Activated CD4-positive, CD25-positive, alpha-beta regulatory T cell treated with anti-CD3 and anti-CD28 coated beads, Interleukin-2, amount 50 U/mL, for 72 hours (primary cell): ENCODE data around the gene TARS3.

Experiments used
- DNase-seq: peaks from one replicate; pipeline ENCODE4 v3.0.0; 2021

The TARS3 gene

DNA sequence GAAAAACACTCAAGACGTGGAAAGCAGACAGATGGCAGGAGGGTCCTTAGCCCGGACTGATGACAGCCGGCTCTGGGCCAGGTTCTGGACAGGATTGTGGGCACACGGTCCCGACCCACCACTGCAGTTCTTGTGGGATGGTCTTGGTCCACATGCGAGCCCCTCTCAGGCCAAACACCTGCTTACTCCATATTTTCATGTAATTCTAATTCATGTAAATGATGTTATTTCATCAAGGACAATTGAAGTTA lies 104.7 kb downstream of the TARS3 start:
- DNase-seq: no peak

DNA sequence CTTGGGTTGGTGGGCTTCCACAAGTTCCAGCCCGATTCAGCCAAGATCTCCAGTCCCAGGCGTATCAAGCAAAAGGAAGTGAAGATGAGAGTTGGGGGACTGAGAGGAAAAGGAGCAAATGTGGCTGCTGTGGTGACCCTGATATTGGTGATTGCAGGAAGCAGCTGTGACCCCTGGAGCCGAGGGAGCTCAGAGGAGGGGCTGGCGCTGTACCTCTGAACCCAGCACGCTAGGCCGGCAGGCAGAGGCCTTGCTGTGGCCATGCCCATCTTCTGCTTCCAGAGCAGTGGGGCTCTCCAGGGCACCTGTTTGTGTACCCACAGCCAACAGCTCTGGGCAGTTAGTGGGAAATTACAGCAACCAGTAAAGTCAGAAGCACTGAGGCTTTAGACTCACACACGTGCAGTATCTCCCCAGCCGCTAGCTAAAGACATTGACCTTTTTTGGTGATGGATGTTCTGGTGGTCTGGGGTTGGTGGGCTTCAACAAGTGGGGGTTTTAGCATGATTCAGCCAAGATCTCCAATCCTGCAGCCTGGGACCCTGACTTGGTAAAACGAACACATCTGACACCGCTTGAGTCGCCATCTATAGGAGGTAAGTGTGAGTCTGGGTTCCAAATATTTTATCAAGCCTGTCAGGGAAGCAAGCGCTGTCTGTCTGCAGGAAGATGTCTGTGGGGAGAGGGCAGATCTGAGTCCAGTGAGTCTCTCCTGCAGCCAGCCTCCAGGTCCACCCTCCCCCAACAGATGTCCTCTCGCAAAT lies 105.2 kb downstream of the TARS3 start:
- DNase-seq: no peak

DNA sequence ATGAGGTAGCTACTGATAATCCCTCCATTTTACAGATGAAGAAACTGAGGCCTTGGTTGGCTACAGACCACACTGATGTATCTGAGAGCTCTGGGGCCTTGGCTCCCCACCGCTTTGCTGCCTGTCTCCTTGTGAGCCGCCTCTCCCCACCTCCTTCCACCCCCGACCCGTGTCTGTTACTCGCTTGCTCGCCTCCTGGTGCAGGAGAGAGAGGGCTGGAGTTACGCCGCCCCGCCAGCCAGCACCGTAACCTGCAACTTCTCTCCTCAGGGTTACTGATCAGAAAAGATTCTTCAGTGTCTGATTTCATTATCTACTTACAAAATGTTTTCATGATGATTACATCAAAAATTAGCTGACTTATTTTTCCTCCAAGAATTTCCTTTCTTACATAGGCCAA lies 106.2 kb downstream of the TARS3 start:
- DNase-seq: no peak

DNA sequence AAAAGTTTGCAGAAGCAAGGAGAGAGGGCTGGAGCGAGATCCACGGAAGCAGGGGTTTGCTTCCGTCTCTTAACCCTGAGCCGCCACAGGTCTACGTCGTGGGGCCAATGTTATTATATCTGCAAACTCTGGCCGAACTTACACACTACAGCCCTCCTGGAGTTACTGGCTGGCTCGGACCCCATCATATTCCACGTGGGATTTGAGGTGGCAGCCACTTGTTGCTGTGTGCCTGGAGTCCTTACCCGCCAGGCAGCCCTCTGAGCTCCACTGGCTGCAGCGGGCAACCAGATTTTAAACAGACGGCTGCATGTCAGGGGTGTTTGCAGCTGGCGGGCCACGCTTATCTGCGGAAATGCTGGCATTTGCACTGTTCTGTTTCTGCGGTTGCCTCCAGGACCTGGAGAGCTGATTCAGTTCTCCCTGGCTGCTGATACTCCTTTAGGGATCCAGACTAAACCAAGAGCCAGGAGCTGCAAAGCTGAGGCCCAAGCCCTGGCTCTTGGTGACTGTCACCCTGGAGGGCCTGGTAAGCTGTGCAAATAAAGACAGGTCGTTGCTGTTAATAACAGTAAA lies 106.8 kb downstream of the TARS3 start:
- DNase-seq: no peak

DNA sequence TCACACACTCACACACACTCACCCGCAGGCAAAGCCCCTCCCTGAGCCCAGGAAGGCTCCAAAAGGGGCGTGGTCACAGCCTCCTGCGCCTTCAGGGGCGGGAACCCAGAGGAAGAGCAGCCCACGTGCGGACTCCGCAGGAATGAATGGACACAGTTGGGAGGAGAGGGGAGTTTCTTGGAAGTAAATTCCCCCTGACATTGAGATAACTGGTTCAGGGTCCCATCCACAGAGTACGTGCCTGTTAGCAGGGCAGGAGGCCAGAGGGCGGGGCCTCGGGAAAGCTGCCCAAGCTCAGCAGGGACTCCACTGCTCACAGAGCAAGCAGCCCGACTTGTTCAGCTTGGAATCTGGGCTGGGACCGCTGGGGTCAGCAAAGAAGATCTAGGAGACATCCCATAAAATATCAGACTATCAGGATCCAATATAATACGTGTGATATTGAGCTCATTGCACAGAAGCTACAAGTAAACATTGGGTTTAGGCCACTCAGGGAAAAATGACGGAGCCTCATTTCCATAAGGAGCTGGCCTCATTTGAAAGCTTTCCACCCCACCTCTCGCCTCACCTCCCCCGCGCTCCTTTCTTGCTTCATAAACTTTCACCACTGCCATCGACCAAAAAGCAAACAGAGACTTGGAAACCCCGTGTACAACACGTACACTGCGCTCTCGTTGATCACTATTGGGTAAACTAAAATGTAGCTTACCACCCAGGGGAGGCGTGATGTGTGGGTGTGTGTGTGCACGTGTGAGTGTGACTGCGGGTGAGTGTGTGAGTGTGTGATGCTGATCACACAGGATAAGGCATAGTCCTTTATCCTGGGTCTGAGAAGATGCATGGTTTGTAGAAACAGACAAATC lies 108.1 kb downstream of the TARS3 start:
- no peak for DNase-seq

DNA sequence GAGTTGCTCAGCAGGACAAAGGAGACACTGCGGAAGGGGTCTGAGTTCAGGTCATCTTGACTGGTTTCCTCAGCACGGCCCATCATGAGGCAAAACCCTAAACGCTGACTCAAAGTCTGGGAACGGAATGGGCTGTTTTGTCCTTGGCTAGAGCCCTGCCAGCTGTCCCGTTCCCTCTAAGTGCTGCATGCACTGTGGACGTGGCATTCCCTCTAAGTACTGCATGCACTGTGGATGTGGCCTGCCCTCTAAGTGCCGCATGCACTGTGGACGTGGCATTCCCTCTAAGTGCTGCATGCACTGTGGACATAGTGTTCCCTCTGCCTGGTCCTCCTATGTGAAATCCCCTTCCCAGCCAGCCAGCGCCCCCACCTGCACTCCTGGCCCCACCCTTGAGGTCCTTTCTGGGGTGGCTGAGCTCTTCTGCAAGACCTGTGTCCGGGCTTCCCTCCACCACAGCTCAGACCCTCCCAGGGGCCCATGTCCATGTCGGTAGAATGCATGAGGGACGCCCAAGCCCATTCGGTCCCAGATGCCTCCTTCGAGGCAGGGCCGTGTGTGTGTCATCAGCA lies 108.8 kb downstream of the TARS3 start:
- no peak for DNase-seq

DNA sequence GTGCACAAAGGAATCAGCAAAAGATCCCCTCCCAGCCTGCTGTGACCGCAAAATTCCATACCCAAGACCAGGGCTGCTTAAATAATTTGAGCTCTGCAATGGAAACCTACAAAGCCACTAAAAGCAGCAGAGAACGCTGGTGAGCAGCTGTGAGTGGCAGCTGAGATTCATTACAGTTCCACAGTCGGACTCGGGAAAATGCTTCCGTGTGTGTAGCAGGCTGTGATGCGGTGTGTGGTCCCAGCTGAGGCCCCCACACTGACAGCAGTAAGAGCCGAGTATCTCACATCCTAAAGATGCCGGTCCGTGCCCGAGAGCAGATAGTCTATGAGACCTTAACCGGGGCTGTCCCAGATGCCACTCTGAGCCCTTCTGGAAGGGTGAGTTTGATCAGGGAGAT lies 109.5 kb downstream of the TARS3 start:
- no peak for DNase-seq

DNA sequence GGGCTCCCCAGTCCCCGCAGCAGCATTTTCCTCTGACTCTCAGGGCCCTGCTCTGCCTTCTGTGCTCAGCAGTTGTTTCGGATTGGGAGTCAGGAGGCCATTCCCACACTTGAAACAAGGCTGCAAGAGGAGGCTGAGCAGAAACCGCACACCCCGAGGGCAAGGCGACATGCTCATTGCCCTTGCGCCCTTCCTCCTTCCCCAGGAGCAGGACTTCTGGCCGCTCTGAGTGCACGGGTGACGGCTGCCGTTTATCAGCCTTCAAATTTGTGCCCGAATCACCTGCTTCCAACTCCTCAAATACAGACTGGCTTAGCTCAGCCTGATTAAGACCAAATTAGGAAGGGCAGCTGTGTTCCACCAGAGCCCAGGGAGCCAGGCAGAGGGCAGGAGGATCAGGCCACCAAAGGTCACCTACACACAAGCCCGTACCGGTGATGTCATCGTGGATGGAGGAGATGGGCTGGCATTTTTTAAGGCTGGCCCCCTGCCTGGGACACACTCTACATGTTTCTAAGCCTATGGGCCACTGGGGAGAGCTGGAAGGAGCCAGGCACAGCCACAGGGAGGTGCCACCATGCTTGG lies 110.2 kb downstream of the TARS3 start:
- no peak for DNase-seq

DNA sequence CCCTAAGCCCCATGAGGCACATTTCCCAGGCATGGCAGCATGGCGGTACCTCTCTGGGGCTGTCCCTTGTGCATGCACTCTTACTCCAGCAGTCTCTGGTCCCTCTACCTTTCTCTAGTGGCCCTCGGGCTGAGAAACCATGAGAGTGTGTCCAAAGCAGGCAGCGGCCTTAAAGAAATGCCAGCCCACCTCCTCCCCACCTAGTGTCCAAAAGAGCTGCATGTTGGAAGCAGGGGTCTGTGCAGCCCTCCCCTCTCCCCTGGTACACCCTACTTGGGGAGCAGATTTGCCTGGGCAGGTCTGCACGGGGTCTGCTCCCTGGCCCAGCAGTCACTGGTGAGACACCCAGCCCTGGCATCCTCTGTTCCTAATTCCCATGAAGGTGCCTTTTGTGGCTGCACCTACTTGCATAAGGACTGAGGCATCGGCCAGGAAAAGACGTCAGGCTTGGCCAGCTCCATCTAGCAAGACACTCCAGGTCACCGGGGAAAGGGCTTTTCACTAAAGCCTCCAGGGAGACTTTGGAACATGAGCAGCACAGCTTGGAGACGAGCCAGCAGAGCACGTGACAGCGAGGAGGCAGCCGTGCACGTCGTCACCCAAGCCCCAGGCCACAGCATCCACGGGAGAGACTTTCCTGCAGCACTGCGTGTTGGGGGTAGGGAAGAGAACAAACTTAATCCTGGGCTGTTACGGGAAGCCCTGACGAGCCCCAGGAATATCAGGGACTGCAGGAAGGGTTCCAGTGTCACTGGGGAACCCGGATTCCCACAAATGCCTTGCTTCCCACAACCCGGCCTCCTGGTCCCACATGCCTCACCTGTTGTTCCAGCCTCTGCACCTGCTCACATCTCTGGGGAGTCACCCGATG lies 110.9 kb downstream of the TARS3 start:
- no peak for DNase-seq

DNA sequence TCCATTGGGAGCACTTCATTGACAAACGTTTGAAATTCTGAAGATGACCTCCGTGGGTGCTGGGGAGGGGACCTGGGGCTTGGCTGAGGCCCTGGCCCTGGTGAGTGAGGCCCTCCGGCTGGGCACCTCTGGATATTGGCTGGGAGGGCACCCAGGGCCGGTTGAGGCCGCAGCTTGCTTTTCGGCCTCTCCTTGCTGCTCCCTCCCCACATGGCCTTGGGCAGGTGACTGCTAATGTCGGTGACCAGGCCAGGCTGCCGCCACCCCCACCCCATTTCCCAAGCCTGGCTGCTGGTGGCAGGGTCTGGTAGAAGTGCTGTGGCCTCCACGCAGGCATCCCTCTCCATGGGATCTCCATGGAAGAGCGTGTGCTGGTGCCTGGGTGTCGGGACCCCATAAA lies 111.6 kb downstream of the TARS3 start:
- no peak for DNase-seq

DNA sequence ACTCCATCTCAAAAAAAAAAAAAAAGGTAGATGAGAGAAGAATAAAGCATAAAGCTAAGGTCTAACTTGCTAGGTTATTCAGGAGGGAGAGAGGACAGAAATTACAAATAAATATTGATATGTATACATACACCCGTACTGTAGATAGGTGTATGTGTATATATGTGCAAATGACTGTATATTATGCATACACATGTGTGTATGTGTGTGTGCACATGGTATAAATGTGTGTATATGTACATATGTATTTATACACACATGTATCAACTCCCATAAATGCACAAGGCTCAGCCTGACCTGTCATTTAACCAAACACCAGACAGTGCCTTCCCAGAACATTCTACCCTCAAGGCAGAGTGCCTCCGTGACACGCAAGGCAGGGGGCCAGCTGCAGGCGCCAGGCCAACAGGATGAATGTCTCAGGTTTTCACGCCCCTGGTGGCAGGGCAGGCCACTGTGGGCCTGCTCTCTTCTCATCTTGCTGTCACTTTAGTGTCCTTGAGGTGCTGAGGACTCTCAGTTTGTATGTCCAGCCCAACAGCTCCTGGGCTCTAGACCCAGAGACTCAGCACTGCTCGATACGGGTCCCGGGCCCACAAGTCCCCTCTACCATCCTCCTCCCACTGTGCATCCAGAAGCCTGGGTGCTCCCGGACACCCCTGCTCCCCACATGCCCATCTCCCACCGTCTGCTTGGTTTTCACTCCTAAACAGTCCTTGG lies 112.5 kb downstream of the TARS3 start:
- DNase-seq: no peak

DNA sequence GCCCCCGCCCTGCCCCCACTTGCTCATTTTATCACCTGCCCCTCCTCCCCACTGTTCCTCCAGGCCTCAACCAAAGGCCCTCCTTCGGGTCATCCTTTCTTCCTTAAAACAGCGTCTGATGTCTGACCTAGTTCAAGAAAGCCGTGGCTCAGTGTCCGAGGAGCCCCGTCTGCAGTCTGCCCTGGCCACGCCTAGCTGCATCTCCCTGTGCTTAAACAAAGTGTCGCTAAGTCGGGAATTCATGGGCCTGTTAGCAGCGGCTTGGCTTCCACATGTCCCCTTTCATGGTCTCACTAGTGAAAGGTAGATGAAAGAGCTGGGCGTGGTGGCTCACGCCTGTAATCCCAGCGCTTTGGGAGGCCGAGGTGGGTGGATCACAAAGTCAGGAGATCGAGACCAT lies 113.3 kb downstream of the TARS3 start:
- no peak for DNase-seq

DNA sequence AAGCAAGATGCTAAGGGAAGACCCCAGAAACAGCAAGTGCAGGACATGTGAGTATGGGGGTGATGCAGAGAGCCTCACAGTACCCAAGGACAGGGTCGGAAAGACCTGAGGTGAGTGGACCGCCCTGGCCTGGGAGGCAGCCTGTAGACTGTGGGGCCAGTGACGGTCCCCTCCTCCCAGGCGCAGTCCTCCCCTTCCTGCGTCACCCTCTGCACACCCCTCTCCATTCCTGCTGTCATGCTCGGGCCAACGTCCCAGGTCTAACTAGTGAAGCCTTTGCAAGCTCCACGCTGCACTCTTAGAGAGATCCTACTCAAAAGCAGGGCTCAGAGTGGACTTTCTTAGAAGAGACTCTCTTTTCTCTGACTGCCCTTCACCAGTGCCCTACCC lies 113.7 kb downstream of the TARS3 start:
- no peak for DNase-seq

DNA sequence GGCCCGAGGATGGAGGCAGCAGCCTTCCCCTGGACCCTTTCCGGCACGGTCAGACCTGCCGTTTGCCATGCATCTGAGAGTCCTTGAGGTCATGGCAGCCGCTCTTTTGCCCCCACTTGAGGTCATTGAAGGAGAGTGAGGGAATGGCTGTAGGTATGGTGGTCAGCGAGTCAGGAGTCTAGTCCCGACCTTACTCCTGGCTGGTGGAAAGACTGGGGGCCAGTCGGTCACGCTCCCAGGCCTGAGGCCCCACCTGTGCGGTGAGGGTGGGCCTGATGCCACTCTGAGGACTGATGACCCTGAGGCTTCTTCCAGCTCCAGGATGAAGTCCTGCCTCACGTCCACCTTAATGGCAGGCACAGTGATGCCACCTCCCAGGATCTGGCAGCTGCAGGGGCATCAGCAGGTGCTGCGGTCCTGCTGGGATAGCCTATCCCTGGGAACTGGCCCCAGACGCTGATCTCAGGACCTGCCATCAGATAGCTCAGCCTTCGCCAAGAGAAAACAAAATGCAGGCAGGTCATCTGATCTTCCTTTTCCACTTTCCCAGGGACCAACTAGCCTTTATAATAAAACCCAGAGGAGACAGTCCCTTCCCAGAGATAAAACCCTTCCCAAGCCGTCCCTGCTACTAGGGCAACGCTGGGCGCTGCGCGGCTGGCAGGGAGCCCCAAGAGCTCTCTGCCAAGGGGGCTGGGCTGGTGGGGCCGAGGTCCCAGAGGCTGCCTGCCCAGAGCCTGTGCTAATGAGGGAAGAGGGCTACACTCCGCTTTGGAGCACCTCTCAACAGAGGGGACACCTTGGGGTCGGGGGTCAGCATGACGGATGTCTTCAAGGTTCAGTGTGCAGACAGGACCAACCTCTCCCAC lies 114.3 kb downstream of the TARS3 start:
- no peak for DNase-seq

DNA sequence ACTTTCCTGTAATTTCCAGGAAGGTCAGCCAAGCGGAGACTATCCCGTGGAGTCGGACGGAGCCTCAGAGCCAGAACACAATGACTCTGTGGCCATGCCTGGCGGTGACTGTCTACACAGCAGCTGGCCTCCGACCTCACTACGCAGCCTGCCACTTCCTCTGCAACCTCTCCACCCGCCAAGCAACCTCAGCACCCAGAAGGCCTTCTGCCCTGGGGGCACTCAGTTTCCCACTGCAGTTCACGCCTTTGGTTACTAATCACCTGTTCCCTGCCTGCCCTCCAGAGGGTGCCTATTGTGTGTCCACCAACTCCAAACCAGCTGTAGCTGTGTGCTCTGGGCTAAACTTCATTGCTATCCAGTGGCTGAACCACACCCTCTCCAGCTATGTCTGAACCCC lies 116.1 kb downstream of the TARS3 start:
- no peak for DNase-seq

DNA sequence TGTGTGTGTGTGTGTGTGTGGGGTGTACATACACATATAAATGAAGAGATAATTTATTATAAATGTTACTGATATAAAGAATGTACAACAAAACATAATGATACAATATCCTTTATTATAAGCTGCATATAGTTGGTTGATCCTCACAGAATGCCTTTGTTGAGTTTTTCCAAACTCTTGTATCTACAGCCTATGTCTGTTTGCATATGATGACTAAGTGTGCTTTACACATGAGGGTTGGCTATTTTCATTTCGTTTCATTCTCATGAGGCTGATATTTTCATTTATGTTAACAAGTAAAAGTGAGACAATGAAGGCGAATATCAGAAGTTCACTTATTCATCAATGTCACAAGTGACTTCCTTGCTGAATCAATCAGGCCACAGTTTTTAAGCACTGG lies 117.2 kb downstream of the TARS3 start:
- DNase-seq: no peak

DNA sequence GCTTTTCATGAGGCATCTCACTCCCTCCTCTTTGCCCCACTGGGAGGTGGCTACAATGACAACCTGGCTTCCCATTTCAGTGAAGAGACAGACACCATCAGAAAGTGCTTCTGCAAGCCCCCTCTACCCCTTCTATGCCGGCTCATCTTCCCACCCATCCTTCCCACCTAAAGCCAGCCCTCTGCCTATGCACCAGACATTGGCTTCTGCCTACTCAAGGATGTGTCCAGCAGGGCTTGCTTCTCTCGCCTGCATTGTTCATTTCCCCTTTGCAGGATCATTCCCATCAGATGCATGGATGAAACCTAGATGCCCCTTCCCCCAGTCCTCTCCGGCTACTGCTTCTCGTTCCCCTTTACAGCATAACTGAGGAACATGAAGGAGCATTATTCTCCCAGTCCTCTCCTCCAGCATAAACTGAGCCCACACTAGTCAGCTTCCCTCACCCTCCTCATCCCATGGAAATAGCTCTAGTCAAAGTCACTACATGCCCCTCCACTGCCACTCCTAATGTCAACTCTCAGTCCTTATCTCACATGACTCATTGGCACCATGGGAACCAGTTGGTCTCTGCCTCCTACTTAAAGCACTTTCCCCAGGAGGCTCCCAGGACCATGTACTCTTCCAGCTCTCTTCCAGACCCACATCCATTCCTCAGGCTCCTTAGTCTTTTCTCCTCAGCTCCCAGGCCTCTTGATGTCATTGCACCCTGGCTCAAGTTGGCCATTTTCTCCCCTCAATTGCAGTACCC lies 120.0 kb downstream of the TARS3 start:
- DNase-seq: no peak
